Uterus (tissue), 2 donors: ENCODE measurements around the gene CRYGC.

ENCODE experiments used
- POLR2A ChIP-seq, 2 donors: fragments of 450-650 bp; IDR thresholded peaks; one replicate each; pipeline ENCODE4 v1.6.1; 2016; ENCODE audit warnings: antibody characterized with exemption in 2 of 2, mild to moderate bottlenecking in 1 of 2, moderate library complexity in 1 of 2
- TF ChIP-seq, protein P1 (sequence below), 4 experiments: fragments of 200-600 bp in 2 of 4; fragments of 450-650 bp in 2 of 4; sonication (generic) in 2 of 4; IDR thresholded peaks; one replicate each; pipeline ENCODE4 v1.5.1; 2016 to 2019; ENCODE audit warnings: antibody characterized with exemption in 4 of 4, mild to moderate bottlenecking in 2 of 4, moderate library complexity in 1 of 4

DNA sequence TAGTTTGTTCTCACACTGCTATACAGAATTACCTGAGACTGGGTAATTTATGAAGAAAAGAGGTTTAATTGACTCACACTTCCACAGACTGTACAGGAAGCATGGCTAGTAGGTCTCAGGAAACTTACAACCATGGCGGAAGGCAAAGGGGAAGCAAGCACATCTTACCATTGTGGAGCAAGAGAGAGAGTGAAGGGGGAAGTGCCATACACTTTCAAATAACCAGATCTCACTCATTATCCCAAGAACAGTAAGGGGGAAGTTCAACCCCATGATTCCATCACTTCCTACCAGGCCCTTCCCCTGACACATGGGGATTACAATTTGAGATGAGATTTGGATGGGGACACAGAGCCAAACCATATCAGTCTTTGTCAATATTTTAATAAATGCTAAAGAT is 21.3 kb upstream of the CRYGC start:
- TF ChIP-seq POLR2A (IDR thresholded peaks at IDR 0.05): no peak
- TF ChIP-seq, protein P1, sequence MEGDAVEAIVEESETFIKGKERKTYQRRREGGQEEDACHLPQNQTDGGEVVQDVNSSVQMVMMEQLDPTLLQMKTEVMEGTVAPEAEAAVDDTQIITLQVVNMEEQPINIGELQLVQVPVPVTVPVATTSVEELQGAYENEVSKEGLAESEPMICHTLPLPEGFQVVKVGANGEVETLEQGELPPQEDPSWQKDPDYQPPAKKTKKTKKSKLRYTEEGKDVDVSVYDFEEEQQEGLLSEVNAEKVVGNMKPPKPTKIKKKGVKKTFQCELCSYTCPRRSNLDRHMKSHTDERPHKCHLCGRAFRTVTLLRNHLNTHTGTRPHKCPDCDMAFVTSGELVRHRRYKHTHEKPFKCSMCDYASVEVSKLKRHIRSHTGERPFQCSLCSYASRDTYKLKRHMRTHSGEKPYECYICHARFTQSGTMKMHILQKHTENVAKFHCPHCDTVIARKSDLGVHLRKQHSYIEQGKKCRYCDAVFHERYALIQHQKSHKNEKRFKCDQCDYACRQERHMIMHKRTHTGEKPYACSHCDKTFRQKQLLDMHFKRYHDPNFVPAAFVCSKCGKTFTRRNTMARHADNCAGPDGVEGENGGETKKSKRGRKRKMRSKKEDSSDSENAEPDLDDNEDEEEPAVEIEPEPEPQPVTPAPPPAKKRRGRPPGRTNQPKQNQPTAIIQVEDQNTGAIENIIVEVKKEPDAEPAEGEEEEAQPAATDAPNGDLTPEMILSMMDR (IDR thresholded peaks at IDR 0.05): no peak
